Limb (tissue), 2 donors: ENCODE measurements around the gene ARL15.
A peak's percentile ranks its signal among the peaks of the same experiment; 100 is the strongest.

Experiments
- DNase-seq, 2 donors: peaks; one replicate each; pipeline ENCODE4 v3.0.0-alpha.2; 2016; ENCODE audit errors: extremely low spot score in 2 of 2

The ARL15 gene

DNA sequence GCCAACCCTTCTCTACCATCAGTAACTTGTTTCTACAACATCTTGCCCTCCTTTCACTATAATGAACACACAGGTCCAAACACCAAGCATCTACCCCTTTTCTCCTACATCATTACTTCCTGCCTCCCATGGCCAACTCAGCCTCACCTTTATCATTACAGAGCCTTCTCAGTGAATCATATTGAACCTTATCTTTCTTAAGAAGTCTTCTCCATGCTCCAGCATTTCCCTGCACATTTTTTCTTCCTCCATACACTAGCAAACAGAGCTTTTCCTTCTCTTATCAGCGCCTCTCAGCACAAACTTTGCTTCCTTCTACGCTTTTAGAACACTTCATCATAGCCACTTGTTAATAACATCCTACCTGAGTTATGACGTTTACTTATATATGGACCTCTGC lies 148.2 kb downstream of the ARL15 start:
- no peak for DNase-seq

DNA sequence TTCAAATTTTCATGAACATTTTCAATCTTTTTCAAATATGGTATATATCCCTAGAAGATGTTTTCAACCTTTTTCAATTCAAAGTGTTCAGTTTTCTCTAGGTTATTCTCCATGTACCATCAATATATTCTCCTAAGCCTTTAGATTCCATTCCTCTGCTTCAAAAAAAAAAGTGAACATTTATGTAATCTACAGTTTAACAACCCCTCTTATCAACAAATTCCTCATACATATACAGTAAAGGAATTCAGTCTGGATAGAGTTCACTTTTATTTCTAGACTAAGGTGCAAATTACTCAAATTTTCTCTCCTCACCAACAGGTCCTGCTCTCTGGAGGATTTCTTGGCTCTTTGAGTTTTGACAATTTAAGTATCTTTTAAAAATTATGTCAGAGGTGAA lies 150.0 kb downstream of the ARL15 start:
- DNase-seq, result no peak

DNA sequence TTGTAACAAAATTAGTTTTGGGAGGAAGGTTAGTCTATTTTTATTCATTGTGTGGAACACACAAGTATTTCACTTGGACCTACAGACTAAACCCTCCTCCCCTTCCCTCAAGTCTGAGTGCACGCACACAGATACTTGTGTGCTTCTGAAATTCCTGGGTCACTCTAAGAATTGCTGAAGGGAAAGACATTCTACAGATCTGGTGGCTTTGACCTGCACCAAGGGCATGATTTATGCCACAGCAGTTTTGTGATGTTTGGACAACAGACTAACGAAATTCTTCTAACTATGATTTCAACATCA lies 150.5 kb downstream of the ARL15 start:
- DNase-seq, result no peak

DNA sequence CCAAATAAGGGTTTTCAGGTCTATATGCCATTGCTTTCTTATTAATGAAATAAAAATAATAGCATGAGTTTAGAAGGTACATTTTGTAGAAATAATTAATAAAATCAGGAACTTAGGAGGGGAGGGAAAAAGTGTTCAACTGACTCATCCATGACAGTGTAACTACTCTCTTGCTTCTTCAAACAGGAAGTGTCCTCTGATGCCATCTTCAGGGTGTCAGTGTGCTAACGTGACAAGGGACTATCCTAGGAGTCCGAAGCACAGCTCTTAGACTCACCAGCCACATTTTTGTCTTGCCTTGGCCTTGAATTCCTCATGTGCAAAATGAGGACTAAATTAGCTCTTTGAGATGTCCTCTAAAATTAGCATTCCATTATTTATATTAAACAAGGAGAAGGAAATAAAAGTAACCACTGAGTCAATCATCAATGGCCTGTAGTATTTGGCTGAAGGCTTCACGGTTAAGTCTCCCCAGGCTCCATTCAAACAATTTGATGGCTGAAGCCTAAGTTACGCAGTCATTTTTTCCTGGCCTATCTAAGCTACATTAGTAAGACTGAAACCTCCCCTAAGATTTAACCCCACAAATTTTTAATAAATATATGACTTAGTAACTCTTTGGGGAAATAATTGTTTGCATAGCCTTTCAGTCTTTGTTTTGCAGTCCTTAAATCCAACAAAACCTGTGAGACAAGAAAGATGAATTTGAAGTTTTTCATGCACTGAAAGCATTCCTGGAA lies 151.1 kb downstream of the ARL15 start:
- DNase-seq, result peak in 1 of 2 donors; percentile 51

DNA sequence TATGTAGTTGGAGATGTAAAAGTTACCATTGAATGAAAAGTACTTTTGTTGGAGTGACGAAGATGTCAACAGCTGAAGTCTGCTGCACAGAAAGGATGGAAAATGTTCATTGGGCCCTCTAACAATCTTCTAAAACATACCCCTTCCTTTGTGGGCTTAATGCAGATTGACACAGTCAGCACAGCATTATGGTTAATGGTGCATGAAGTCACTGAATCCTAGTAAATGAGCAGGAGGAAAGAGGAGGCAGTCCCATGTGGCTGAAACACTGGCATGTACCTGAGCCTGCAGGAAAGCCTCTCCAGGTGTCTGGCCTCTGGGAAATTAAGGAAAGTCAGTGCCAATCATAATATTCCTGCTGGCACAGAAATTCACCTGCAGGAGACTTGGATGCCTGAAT lies 153.8 kb downstream of the ARL15 start:
- DNase-seq, result no peak

DNA sequence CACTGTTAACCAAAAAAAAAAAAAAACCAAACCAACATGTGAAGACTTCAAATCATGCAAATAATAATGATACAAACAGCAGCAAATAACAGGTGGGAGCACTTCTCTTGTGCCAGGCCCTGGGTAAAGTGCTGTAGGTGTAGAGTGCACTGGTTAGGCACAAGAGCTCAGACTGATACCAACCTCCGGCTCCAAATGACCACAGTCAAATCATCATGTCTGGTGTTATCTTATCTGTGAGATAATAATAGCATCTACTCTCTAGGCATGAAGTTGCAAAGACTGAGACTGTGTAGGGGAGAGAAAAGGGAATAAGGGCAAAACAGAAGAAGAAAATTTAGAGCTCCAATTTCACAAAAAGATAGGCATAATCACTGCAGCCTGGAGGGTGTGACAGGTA lies 159.5 kb downstream of the ARL15 start:
- no peak for DNase-seq

DNA sequence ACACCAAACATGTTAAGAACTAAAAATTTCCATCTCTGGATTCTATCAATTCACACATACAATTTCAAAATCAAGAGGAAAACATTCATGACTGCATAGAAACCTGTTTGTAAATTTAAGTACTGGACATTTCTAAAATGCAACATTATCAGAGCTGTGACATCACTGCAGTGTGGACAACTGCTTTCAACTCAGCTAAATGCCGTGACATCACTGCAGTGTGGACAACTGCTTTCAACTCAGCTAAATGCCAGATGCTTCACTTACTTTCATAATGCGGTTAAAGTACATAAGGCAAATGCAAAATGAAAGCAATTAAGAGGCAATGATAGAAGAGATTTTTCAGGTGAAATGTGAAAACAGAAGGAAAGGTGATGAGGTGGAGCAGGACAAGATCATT lies 161.5 kb downstream of the ARL15 start:
- DNase-seq, result no peak

DNA sequence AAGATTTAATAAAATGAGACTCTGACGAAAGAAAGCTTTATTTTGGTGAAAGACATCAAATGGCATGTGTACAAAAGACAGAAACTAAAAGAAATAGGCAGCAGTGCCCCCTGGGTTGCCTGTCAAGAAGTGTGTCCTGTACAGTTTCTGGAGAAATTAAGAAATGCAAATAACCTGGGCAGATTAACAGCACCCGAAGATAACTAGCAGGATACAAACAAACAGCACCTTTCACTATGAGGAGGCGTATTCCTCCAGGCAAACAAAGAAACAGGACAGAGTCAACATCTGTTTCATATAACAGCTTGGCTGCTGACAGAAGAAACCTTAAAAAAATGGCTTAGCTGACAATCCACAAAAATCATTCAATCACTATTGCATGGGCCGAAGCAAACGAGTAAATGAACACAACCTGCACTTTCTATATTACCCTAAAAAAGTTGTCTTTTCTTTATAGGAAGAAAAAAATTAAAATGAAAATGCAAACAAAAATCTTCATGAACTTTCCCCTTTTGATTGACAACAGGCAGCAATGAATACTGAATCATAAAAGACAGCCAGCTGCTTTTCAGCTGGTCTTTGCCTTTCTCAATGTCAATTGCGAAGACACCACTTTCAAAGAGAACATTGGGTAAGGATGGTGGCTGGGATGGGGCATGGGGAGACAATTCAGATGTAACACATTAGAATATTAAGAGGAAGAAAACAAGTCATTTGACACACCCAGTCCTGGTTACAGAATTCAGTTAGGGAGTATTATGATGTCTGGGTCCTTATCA lies 162.1 kb downstream of the ARL15 start:
- DNase-seq, result no peak

DNA sequence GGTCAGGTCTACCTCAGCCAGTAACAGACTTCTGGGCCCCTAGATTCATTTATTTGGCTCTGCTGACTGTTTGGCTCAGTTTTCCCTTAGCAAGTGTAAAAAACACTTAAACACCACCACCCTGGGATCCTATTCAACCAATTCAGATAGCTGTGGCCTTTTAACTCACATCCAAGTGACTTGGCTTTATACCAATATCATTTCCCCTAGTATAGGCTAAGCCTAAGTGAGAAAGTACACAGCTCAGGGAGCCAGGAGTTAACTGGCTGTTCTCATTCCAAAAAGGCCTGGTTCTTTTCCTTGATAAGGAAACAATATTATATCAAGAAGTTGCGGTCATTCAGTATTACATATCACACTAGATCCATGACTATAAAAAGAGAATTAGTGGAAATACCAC lies 163.5 kb downstream of the ARL15 start:
- DNase-seq, result no peak

DNA sequence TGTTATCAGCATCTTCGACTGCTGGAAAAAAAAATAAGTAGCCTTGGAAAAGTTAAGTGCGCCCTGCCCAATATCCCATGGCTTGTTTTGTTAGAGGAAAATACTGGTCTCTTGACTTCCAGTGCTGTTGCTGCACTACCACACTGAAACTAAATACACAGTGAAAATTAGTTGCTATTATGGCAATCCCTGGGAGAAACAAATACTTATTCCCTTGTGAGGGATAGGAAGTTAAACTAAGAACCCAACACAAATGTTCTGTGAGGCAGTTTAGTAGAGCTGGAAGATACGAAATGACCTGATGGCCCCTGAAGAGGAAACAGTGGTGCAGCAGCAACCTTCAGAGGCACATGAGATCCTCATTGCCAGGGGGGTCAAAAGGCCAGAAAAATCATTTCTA lies 164.0 kb downstream of the ARL15 start:
- no peak for DNase-seq

DNA sequence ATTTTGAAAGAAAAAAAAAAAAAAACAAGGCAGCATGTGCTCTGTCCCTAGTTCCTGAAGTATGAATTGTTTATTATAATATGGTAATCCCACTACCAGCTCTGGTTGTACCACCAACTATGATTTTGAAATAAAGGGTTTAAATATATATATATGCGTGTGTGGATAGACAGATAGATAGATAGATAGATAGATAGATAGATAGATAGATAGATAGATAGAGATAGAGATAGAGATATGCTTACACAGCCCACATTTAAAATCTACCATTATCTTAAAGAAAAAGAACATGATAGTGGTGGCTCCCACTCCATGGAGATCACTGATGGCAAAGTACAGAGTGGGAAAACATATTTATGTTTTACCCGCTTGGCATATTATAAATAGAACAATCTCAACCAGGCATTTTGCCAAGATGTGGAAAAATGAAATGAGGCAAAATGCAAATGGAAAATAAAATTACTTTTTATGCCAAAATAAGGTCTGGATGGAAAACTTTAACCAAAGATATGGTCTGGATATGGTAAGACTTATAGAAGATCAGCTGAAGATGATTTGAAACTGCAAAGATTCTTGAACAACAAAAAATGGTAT lies 170.0 kb downstream of the ARL15 start:
- DNase-seq, result no peak

DNA sequence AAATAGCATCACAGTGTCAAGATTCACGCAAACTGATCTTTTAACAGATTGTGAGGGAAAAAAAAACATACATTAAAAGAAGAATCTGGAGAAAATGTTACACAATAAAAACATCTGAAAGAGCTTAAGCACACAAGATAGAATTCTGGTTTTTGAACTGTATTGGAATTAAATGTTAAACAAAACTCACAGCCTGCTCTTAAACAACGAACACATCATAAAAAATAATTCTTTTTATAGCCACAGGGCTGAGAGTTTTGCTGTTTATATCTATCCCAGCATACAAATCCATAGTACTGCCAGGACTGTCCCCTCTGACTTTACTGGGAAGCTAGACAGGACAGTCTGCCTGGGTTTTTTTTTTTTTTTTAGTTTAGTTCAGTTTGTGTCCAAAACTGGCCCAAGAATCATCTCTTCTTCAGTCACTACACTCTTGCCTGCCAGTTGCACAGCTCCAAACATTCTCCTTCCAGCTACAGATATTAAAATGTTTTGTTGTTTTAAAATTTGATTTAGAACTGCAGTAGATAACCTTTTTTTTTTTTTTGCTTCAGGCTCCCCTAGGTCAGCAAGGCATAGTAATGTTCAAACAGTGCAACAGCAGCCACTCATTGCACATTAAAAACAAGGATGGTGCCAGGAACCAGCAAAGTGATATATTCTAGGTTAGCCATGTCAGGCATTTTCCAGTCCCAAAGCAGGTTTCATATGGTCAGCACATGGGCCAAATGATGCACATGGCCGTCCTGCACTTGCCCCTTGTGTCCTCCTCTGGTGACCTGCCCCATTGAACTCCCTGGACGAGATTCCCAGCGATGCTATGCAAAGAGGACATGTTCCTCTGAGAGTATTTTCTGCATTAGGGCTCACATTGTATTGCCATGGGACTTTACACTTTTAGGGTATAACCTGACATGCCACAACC lies 173.6 kb downstream of the ARL15 start:
- peak in 1 of 2 donors; percentile 40 for DNase-seq

DNA sequence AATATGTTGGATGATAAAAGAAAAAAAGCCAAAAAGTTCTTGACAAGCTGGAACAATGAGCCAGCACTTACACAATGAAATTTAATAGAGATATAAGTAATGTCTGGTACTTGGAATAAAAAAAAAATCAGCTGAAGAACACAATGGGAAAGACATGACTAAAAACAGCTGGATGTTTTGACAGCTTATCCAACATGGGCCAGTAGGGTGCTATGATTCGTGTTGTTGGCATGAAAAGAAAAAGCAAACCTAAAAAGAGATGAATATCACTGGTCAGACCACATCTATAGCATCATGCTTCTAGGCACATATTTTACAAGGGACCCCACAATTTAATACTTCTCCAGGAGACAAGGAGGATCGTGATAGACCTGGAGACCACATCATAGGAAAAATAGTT lies 175.3 kb downstream of the ARL15 start:
- no peak for DNase-seq

DNA sequence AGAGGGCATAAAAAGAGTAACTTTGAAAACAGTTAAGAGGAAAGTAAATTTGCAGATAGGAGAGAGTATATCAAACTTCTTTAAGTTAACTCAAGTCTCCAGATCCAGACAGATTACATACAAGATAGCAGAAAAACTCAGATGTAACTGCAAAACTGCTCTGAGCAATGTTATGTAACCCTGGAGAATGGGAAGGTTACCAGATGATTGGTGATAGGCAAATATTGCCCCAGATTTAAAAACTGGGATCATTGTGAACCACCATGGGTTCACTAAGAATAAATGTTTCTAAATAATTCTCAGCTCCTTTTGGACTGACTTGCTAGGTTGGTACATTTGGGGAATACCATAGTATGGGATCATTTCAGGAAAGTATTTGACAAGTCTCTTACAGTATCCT lies 176.5 kb downstream of the ARL15 start:
- no peak for DNase-seq

DNA sequence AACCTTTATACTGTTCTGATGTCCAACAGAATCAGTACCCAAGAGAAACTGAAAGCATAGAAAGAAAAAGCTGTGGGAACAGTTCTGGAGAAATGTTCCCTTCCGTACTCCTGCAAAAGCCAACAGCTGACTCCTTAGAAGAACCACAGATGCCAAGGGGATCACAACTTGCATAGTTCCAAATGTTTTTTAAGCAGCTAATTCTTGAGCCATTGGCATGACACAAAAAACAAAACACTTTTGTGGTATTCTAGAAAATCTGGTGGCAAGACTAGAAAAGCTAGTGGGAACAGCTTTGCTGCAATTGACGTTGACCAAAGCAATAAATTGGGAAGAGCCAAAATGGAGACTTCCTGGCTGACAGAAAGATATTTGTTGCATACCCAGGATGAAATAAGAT lies 189.9 kb downstream of the ARL15 start:
- DNase-seq, result no peak

DNA sequence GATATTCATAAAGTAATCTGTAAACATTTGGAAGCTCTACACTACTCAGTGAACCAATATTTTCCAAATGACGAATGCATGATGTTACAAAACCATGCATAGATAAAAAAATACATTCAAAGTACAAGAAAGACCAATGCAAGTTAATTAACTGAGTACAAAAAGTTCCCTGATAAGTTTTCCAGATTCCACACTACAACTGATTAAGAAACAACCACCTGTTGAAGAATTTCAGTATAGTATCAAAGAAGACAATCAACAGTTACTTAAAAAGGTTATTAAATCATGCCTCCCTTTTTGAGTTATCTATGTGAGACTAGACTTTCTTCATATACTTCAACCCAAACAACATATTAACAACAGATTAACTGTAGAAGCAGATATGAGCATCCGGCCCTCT lies 192.4 kb downstream of the ARL15 start:
- DNase-seq, result no peak

DNA sequence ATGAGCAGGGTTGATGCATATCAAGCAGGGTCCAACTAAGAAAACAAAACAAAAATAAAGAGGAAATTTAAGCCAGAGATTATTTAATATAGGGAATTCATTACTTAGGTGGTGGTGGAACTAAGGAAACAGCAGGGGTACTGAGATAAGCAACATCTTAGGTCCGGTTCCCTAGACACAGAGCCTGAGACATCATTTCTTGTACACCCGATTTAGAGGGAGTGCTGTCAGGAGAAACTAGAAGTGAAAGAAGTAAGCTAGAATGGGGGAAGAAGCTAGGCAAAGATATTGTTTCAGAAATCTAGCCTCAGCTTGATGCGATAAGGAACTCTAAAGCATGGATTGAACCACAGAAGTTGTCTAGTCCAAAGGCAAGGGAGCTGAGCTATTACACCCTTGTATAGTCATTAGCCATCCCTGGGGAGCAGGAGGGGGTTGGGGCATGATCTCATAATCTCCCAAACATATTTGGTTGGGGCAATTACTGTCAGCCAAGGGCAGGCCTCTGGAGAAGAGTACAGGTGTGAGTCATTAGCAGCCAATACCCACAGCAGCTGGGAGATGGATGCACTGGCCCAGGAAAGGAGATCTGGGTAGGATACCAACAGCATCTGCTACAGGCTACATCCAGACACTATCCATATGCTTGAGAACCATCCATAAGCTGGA lies 194.5 kb downstream of the ARL15 start:
- no peak for DNase-seq

DNA sequence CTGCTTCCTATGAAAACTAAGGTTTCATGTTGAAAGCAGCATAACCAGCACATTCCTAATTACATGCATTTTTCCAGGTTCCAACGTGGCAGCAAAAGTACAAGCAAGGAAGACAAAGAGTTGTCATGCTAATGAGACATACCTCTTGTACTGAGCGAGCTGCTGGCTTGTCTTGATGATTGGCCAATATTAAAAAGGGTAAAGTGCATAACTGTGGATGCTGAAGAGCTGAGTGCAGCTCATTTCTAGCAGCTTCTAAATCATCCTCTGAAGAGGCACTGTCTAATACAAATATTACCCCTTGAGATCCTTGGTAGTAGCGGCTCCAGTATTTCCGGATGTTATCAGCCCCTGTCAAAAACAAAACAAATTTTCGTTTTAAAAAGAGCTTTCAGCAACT lies 197.3 kb downstream of the ARL15 start:
- no peak for DNase-seq

DNA sequence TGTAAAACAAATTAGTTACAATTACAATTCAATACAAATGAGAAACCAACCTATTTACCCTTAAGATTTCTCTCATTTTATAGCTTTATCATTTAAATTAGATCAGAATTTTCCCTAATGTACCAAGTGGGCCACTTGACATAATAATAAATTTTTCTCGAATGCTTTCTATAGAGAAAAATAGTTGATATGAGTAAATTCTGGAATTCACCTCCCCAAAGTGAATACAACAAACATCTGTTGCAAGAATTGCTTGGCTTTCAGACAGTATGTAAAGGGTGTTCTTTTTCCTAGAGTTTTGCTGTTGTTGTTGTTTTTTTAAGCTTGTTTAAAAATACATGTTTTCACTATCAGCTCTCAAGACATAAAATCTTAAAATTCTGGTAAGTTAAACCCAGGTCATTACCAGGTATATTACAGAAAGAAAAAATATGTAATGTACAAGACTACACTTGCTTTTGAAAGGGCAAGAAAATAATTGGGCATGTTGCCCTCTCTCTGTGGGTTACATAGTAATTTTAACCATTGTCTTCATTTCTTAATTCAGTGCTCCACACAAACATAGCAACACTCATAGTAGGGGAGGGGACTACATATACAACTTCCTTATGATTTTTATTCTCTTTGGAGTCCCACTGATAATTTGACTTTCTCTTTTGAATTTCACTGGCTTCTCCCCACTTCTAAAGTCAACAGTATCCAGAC lies 200.6 kb downstream of the ARL15 start:
- DNase-seq, result no peak

DNA sequence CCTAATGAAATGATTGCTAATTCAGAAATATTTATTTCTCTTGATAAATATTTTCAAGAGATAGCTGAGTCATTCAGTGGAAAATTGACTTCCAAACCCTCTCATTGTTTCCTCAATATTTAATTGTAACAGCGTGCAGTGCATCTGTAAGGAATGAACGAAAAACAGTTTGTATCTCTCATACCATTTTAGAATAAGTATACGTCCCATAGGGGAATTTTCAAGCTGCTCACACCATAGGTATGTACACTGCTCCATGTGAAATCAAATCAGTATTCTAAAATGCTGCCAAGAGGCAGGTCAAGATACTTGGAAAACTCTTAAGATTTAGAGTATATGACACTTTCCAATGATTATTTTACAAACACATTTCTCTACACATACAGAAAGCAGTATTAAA lies 202.2 kb downstream of the ARL15 start:
- DNase-seq, result no peak

DNA sequence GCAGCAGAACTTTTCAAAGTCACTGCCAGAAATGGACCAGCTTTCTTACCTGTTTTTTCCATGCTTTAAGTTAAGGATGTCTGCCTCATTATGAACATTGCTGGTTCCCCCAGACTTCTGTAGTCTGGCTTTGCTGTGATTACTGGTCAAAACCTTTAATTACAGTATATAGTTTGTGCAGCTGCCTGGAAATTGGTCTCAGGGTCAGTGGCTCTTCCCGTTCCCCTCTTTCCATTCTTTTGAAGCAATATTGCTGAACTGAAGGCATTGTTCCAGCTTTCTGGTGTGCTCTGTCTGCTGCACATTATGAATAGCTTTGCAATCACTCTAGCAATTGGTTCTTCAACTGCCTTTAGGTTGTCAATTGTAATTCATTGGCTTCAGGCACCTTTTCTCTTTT lies 206.5 kb downstream of the ARL15 start:
- DNase-seq, result no peak
